T-helper 17 cell (primary cell): Measurements from ENCODE around the gene MYMX. TPM values are rescaled to one million over a fixed set of nuclear protein-coding genes. Genes with fewer than 3 reads are reported as not detected.
A peak's percentile ranks its signal among the peaks of the same experiment; 100 is the strongest.

Source experiments
- ATAC-seq: fragments of 150-1000 bp; cut with Tn5 transposase; 2 replicates; pipeline ENCODE4 v1.10.0; 2021; ENCODE audit warnings: mild to moderate bottlenecking, moderate library complexity
- DNase-seq, 3 donors: peaks; one replicate each; pipeline versions ENCODE4 v3.0.0 to v3.0.0-alpha.2; 2020 to 2021
- H3K9me3 ChIP-seq: one replicate; pipeline ENCODE4 v1.7.0; 2013; ENCODE audit warnings: low read length, mild to moderate bottlenecking; ENCODE audit not compliant: control insufficient read depth, poor library complexity, severe bottlenecking
- H3K27ac Mint-ChIP-seq: one replicate; pipeline ENCODE4 v1.8.0; 2022; ENCODE audit warnings: mild to moderate bottlenecking, moderate library complexity, mixed read lengths
- H3K27me3 Mint-ChIP-seq: one replicate; pipeline ENCODE4 v1.8.0; 2022; ENCODE audit warnings: mixed read lengths
- H3K36me3 Mint-ChIP-seq: one replicate; pipeline ENCODE4 v1.8.0; 2022; ENCODE audit warnings: low read depth, mixed read lengths
- H3K4me1 Mint-ChIP-seq: one replicate; pipeline ENCODE4 v1.8.0; 2022; ENCODE audit warnings: mild to moderate bottlenecking, mixed read lengths
- H3K4me3 Mint-ChIP-seq: one replicate; pipeline ENCODE4 v1.8.0; 2022; ENCODE audit warnings: mild to moderate bottlenecking, moderate library complexity, mixed read lengths
- total RNA-seq, 4 donors: library from RNA in 2 of 4; stranded (reverse) in 2 of 4; gene quantifications; one replicate each; pipeline ENCODE4 v1.2.3 and lab custom pipeline; 2022 to 2026

The MYMX gene
- not detected for total RNA-seq
- 0 reads per million in 2 donors for total RNA-seq (lab: John Stamatoyannopoulos, UW)

GRCh38 chr6:44216677-44217331 lies at the start of gene MYMX:
Gene MYMX (plus strand): TSS chr6:44216926. CDS start chr6:44217472, 546 bp downstream.
- H3K36me3 Mint-ChIP-seq, result peaks cover 4% of the 10 kb centered on the region
- H3K4me1 Mint-ChIP-seq, result peaks cover 14% of the 10 kb centered on the region
- H3K9me3 ChIP-seq, result no peaks in the 10 kb centered on the region
- ATAC-seq, result no peak
- DNase-seq, result no peak
- H3K4me3 Mint-ChIP-seq, result no peak within 1 kb of the TSS
- H3K27ac Mint-ChIP-seq, result no peak within 1 kb of the TSS
- peaks cover 17% of the 10 kb centered on the region for H3K27me3 Mint-ChIP-seq

DNA sequence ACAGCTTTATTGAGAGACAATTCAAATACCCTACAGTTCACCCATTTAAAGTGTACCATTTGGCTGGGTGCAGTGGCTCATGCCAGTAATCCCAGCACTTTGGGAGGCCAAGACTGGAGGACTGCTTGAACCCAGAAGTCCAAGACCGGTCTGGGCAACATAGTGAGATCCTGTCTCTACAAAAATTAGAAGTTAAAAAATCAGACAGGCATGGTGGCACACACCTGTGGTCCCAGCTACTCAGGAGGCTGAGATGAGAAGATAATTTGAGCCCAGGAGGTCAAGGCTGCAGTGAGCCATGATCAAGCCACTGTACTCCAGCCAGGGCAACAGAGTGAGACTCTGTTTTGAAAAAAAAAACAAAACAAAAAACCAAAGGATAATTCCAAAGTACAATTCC lies 49.2 kb upstream of the MYMX start:
- peaks cover 12% of the 10 kb centered on the region for H3K4me1 Mint-ChIP-seq
- no peak for DNase-seq
- H3K27ac Mint-ChIP-seq, result peak overlapping the region; percentile 21
- H3K36me3 Mint-ChIP-seq, result peaks cover 2% of the 10 kb centered on the region
- no peak for ATAC-seq
- H3K4me3 Mint-ChIP-seq, result no peak overlapping the region
- peaks cover 41% of the 10 kb centered on the region for H3K27me3 Mint-ChIP-seq
- H3K9me3 ChIP-seq, result no peaks in the 10 kb centered on the region

DNA sequence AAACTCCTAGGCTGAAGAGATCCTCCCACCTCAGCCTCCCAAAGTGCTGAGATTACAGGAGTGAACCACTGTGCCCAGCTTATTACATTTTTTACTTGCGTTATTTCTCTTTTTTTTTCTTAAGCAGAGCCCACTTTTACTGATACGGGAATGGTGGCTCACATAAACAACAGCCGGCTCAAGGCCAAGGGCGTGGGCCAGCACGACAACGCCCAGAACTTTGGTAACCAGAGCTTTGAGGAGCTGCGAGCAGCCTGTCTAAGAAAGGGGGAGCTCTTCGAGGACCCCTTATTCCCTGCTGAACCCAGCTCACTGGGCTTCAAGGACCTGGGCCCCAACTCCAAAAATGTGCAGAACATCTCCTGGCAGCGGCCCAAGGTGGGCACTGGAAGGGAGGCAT lies 47.6 kb upstream of the MYMX start:
- peaks cover 15% of the 10 kb centered on the region for H3K4me1 Mint-ChIP-seq
- no peak overlapping the region for H3K27ac Mint-ChIP-seq
- H3K36me3 Mint-ChIP-seq, result peaks cover 2% of the 10 kb centered on the region
- DNase-seq (no peak), ATAC-seq (no peak)
- no peaks in the 10 kb centered on the region for H3K9me3 ChIP-seq
- H3K27me3 Mint-ChIP-seq, result peaks cover 30% of the 10 kb centered on the region
- H3K4me3 Mint-ChIP-seq, result no peak overlapping the region

DNA sequence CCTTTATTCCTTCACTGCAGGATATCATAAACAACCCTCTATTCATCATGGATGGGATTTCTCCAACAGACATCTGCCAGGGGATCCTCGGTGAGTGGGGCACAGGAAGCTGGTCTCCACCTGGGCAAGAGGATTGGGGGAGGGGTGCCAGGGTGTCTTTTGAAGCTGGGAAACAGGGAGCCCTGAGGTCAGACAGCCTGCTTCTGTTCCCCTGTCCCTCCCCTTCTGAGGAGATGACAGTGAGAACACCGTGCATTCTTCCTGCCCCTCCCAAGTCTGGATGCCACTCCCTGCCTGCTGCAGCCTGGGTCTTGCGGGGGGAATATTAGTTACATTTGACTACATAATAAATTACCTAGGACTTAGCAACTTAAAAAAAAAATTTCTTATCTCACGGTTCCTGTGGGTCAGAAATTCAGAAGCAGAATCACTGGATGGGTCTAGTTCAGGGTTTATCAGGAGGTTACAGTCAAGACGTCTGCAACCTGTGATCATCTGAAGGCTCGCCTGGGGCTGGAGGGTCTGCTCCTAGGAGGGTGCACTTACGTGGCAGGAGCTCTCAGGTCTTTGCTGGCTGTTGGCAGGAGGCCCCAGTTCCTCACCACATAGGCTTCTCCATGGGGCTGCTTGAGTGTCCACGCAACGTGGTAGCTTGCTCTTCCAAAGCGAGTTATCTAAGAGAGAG lies 46.7 kb upstream of the MYMX start:
- peaks cover 22% of the 10 kb centered on the region for H3K27me3 Mint-ChIP-seq
- H3K27ac Mint-ChIP-seq, result no peak overlapping the region
- H3K36me3 Mint-ChIP-seq, result peaks cover 2% of the 10 kb centered on the region

DNA sequence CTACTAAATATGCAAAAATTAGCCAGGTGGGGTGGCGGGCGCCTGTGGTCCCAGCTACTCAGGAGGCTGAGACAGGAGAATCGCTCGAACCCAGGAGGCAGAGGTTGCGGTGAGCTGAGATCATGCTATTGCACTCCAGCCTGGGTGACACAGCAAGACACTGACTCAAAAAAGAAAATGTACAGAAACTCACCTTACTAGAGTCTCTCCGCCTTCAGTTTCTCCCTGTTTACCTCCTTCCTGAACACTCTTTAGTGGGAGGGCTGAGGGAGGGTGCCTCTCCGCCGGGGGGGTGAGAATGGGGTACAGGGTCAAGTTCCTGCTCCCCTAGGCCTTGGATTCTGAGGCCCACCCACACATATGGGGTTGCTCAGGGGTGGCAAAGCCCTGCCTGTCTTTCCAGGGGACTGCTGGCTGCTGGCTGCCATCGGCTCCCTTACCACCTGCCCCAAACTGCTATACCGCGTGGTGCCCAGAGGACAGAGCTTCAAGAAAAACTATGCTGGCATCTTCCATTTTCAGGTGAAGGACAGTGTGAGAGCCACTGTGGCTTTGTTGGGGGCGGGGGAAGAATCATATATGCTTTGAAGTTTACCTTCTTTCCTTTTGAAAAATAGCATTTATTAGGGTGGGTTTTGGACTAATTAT lies 44.7 kb upstream of the MYMX start:
- no peak for DNase-seq
- Mint-ChIP-seq H3K27me3 (peaks cover 10% of the 10 kb centered on the region), H3K4me3 (peak overlapping the region; percentile 69), H3K4me1 (peaks cover 6% of the 10 kb centered on the region), H3K27ac (no peak overlapping the region), H3K36me3 (no peaks in the 10 kb centered on the region)
- no peaks in the 10 kb centered on the region for H3K9me3 ChIP-seq
- peak; percentile 14 for ATAC-seq

More for the DNA sequence above, 46.7 kb upstream of the MYMX start:
- Mint-ChIP-seq H3K4me1 (peaks cover 12% of the 10 kb centered on the region), H3K4me3 (no peak overlapping the region)
- no peak for DNase-seq
- ATAC-seq, result no peak
- no peaks in the 10 kb centered on the region for H3K9me3 ChIP-seq

DNA sequence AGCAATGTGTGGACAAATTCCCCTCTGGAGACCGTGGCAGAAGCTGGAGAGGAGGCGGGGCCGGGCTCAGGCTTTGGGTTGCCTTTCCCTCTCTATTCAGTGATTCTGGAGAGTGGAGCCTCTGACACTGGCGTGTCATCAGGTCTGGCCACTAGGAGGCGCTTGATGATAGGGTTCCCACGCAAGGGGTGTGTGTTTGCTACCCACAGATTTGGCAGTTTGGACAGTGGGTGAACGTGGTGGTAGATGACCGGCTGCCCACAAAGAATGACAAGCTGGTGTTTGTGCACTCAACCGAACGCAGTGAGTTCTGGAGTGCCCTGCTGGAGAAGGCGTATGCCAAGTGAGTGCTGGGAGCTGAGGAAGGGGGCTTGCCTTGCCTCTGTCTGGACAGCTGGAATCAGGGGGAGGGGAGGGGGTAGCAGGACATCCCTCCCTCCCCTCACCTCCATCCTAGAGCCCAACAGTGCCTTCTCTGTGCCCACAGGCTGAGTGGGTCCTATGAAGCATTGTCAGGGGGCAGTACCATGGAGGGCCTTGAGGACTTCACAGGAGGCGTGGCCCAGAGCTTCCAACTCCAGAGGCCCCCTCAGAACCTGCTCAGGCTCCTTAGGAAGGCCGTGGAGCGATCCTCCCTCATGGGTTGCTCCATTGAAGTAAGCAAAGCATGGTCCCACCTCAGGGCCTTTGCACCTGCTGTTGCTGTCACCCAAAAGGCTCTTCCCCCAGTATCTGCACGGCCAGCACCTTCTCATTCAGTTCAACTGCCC lies 43.8 kb upstream of the MYMX start:
- Mint-ChIP-seq H3K27me3 (peaks cover 10% of the 10 kb centered on the region), H3K4me3 (peak overlapping the region; percentile 69), H3K27ac (no peak overlapping the region), H3K36me3 (no peaks in the 10 kb centered on the region), H3K4me1 (peaks cover 9% of the 10 kb centered on the region)
- ATAC-seq, result peak; percentile 86
- DNase-seq, result peak; percentile 51 to 74 (median 55)
- H3K9me3 ChIP-seq, result no peaks in the 10 kb centered on the region

GRCh38 chr6:44176130-44176761 lies 40.5 kb upstream of the MYMX start:
- Mint-ChIP-seq H3K4me3 (no peak overlapping the region), H3K27ac (no peak overlapping the region), H3K36me3 (no peaks in the 10 kb centered on the region), H3K4me1 (peaks cover 7% of the 10 kb centered on the region), H3K27me3 (no peaks in the 10 kb centered on the region)
- ATAC-seq (no peak), DNase-seq (no peak)
- H3K9me3 ChIP-seq, result no peaks in the 10 kb centered on the region

- peaks cover 7% of the 10 kb centered on the region for H3K4me1 Mint-ChIP-seq
- ATAC-seq, result peak; percentile 67
- no peaks in the 10 kb centered on the region for H3K9me3 ChIP-seq
- no peaks in the 10 kb centered on the region for H3K27me3 Mint-ChIP-seq
- H3K36me3 Mint-ChIP-seq, result no peaks in the 10 kb centered on the region
- DNase-seq, result no peak
- no peak overlapping the region for H3K27ac Mint-ChIP-seq
- peak overlapping the region; percentile 63 for H3K4me3 Mint-ChIP-seq
Observed at GRCh38 chr6:44176762-44177509, 39.8 kb upstream of the MYMX start.

- no peak for ATAC-seq
- Mint-ChIP-seq H3K36me3 (no peaks in the 10 kb centered on the region), H3K27ac (no peak overlapping the region), H3K4me1 (peaks cover 3% of the 10 kb centered on the region), H3K27me3 (no peaks in the 10 kb centered on the region), H3K4me3 (no peak overlapping the region)
- no peaks in the 10 kb centered on the region for H3K9me3 ChIP-seq
- DNase-seq, result no peak
Observed at GRCh38 chr6:44177691-44178423, 38.9 kb upstream of the MYMX start.

GRCh38 chr6:44178424-44179071 lies 38.2 kb upstream of the MYMX start:
- Mint-ChIP-seq H3K27me3 (no peaks in the 10 kb centered on the region), H3K36me3 (no peaks in the 10 kb centered on the region), H3K4me3 (no peak overlapping the region), H3K27ac (no peak overlapping the region), H3K4me1 (peaks cover 3% of the 10 kb centered on the region)
- no peaks in the 10 kb centered on the region for H3K9me3 ChIP-seq
- DNase-seq, result no peak
- no peak for ATAC-seq

DNA sequence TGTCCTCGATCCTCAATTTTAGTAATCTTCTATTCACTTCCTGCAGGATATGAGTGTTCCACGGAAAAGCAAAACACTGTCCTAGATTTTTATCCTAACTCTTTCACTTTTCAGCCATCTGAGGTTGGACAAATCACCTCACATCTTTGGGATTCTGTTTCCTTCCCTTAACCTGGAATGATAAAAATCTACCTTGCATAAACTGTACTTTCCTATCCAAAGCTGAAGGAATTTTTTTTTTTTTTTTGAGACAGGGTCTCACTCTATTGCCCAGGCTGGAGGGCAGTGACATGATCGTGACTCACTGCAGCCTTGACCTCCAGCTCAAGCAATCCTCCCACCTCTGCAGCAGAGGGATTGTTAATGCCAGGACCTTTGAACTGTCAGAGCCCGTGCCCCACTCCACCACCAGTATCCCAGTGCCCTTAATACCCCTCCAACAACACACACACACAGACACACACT lies 37.6 kb upstream of the MYMX start:
- peaks cover 3% of the 10 kb centered on the region for H3K27me3 Mint-ChIP-seq
- H3K4me3 Mint-ChIP-seq, result no peak overlapping the region
- no peak for ATAC-seq
- no peaks in the 10 kb centered on the region for H3K9me3 ChIP-seq
- peaks cover 4% of the 10 kb centered on the region for H3K4me1 Mint-ChIP-seq
- no peaks in the 10 kb centered on the region for H3K36me3 Mint-ChIP-seq
- H3K27ac Mint-ChIP-seq, result no peak overlapping the region
- DNase-seq, result no peak
